SK-N-SH (cell line): Measurements from ENCODE around the gene PRPF6. TPM values are rescaled to one million over a fixed set of nuclear protein-coding genes. Genes with fewer than 3 reads are reported as not detected.

Source experiments
- CTCF ChIA-PET: fragments of 300-600, 350-600 bp; formaldehyde crosslinking; extraction: SDS; loops from one replicate; lab custom pipeline; 2021; lab: Yijun Ruan, JAX
- POLR2A ChIA-PET: fragments of 350-600 bp; sonication (Branson Sonifier 250); formaldehyde crosslinking; extraction: SDS; loops from one replicate; lab custom pipeline; 2020; ENCODE audit warnings: antibody characterized with exemption, inconsistent platforms; lab: Yijun Ruan, JAX
- DNase-seq: peaks from one replicate; pipeline ENCODE4 v3.0.0; 2012
- H2AFZ ChIP-seq: fragments of 200-600 bp; sonication (generic); 2 replicates; pipeline ENCODE4 v1.8.1; 2016; ENCODE audit warnings: antibody characterized with exemption, mild to moderate bottlenecking, low read depth
- H3F3A ChIP-seq: fragments of 200-600 bp; sonication (generic); replicated peaks from 2 replicates; pipeline ENCODE3; 2016; ENCODE audit warnings: antibody characterized with exemption, mild to moderate bottlenecking; ENCODE audit not compliant: insufficient read depth
- H3K27ac ChIP-seq, 2 experiments: fragments of 200-500 bp in 1 of 2; fragments of 200-600 bp in 1 of 2; sonication (Bioruptor generic) in 1 of 2; sonication (generic), shearing (Covaris generic) in 1 of 2; 2 replicates each; pipeline versions ENCODE4 v1.5.1 to v1.6.1; 2014 to 2016; ENCODE audit warnings: low read depth in 2 of 2, inconsistent platforms in 1 of 2, low read length in 1 of 2, mild to moderate bottlenecking in 1 of 2, mixed read lengths in 1 of 2
- H3K27me3 ChIP-seq: fragments of 200-600 bp; sonication (generic), shearing (Covaris generic); 2 replicates; pipeline ENCODE4 v1.6.1; 2016; ENCODE audit warnings: mixed run types; ENCODE audit not compliant: insufficient read depth
- H3K36me3 ChIP-seq, 2 experiments: fragments of 200-500 bp in 1 of 2; fragments of 200-600 bp in 1 of 2; sonication (Bioruptor generic) in 1 of 2; sonication (generic) in 1 of 2; replicated peaks in 1 of 2; 2 replicates each; pipeline versions ENCODE3 to v1.5.1; 2014 to 2016; ENCODE audit warnings: low read length in 1 of 2, mild to moderate bottlenecking in 1 of 2; ENCODE audit not compliant: insufficient read depth in 2 of 2, control insufficient read depth in 1 of 2
- H3K4me1 ChIP-seq, 2 experiments: fragments of 200-500 bp in 1 of 2; fragments of 200-600 bp in 1 of 2; sonication (Bioruptor generic) in 1 of 2; sonication (generic), shearing (Covaris generic) in 1 of 2; 2 replicates each; pipeline versions ENCODE4 v1.5.1 to v1.6.1; 2014 to 2016; ENCODE audit warnings: low read depth in 1 of 2, low read length in 1 of 2, mixed run types in 1 of 2; ENCODE audit not compliant: insufficient read depth in 2 of 2, control insufficient read depth in 1 of 2
- H3K4me2 ChIP-seq: fragments of 200-600 bp; sonication (generic), shearing (Covaris generic); 2 replicates; pipeline ENCODE4 v1.6.1; 2017; ENCODE audit warnings: mixed run types
- H3K4me3 ChIP-seq, 2 experiments: fragments of 200-500 bp in 1 of 2; fragments of 200-600 bp in 1 of 2; sonication (Bioruptor generic) in 1 of 2; sonication (generic), shearing (Covaris generic) in 1 of 2; 2 replicates each; pipeline versions ENCODE4 v1.5.1 to v1.8.1; 2014 to 2016; ENCODE audit warnings: low read depth in 2 of 2, inconsistent platforms in 1 of 2, low read length in 1 of 2, mild to moderate bottlenecking in 1 of 2, mixed read lengths in 1 of 2, moderate library complexity in 1 of 2
- H3K79me2 ChIP-seq: fragments of 200-600 bp; sonication (generic); 2 replicates; pipeline ENCODE4 v1.8.1; 2017; ENCODE audit warnings: mild to moderate bottlenecking; ENCODE audit not compliant: insufficient read depth
- H3K9ac ChIP-seq: fragments of 200-600 bp; sonication (generic); 2 replicates; pipeline ENCODE4 v1.6.1; 2017; ENCODE audit warnings: mixed run types
- H3K9me2 ChIP-seq: fragments of 200-600 bp; sonication (generic); 2 replicates; pipeline ENCODE4 v1.6.1; 2017; ENCODE audit warnings: mixed run types
- H3K9me3 ChIP-seq: fragments of 200-600 bp; sonication (generic); 2 replicates; pipeline ENCODE4 v1.6.1; 2017; ENCODE audit warnings: mixed run types, mild to moderate bottlenecking, moderate library complexity
- H4K20me1 ChIP-seq: fragments of 200-600 bp; sonication (generic); 2 replicates; pipeline ENCODE4 v1.6.1; 2017; ENCODE audit warnings: mild to moderate bottlenecking, mixed run types; ENCODE audit not compliant: insufficient read depth
- EZH2phosphoT487 ChIP-seq: fragments of 200-600 bp; sonication (generic); IDR thresholded peaks from 2 replicates; pipeline ENCODE4 v1.6.1; 2017; ENCODE audit warnings: low read depth, mixed run types, mild to moderate bottlenecking, antibody characterized with exemption, moderate library complexity, borderline replicate concordance
- FOSL2 ChIP-seq: IDR thresholded peaks from 2 replicates; pipeline ENCODE4 v1.4.0; 2012; ENCODE audit warnings: low read depth, mild to moderate bottlenecking, moderate library complexity, borderline replicate concordance
- GABPA ChIP-seq: IDR thresholded peaks from 2 replicates; pipeline ENCODE4 v1.4.0; 2012; ENCODE audit warnings: low read depth, mild to moderate bottlenecking
- JUND ChIP-seq: IDR thresholded peaks from 2 replicates; pipeline ENCODE4 v1.4.0; 2012
- MXI1 ChIP-seq: IDR thresholded peaks from 2 replicates; pipeline ENCODE4 v1.6.1; 2012; ENCODE audit warnings: mild to moderate bottlenecking, low read depth, low read length, improper control_type of control experiment
- NFIC ChIP-seq: IDR thresholded peaks from 2 replicates; pipeline ENCODE4 v1.4.0; 2012; ENCODE audit warnings: borderline replicate concordance
- POLR2AphosphoS5 ChIP-seq: IDR thresholded peaks from 2 replicates; pipeline ENCODE4 v1.6.1; 2012; ENCODE audit warnings: low read depth, low read length
- RCOR1 ChIP-seq: fragments of 150-350 bp; IDR thresholded peaks from 2 replicates; pipeline ENCODE4 v1.6.1; 2017; ENCODE audit warnings: antibody characterized with exemption, low read length
- RXRA ChIP-seq: IDR thresholded peaks from 2 replicates; pipeline ENCODE4 v1.4.0; 2012; ENCODE audit warnings: low read depth, mild to moderate bottlenecking, borderline replicate concordance
- SIN3A ChIP-seq: IDR thresholded peaks from 2 replicates; pipeline ENCODE4 v1.6.1; 2012; ENCODE audit warnings: low read depth, mild to moderate bottlenecking, low read length, moderate library complexity, borderline replicate concordance
- SMC3 ChIP-seq: IDR thresholded peaks from 2 replicates; pipeline ENCODE4 v1.6.1; 2012; ENCODE audit warnings: low read depth, low read length, improper control_type of control experiment
- TCF12 ChIP-seq: IDR thresholded peaks from 2 replicates; pipeline ENCODE4 v1.4.0; 2012
- WGBS: methylation state at CpG from one replicate; pipeline ENCODE4 v1.1.6; 2017; ENCODE audit warnings: low lambda C conversion rate; 5-methylcytosine and 5-hydroxymethylcytosine counted together
- polyA plus RNA-seq, 3 experiments: library from polyadenylated mRNA; depleted of rRNA; stranded (reverse); fragments of >200 nt; gene quantifications; 2 replicates each; pipeline ENCODE4 v1.2.3, GENCODE V29; 2012
- TF ChIP-seq, protein P1 (sequence below): fragments of 150-350 bp; IDR thresholded peaks from 2 replicates; pipeline ENCODE4 v1.6.1; 2017; ENCODE audit warnings: antibody characterized with exemption, low read length, low read depth, borderline replicate concordance

The PRPF6 gene
- polyA plus RNA-seq, 1 of the 3 experiments (the other 2 are of a cell fraction) = 59.1 TPM

- H3K4me2 ChIP-seq = no peak overlapping the region
- no peak for DNase-seq
- no peaks in the 10 kb centered on the region for H3K79me2 ChIP-seq
- no peak overlapping the region for H3K27ac ChIP-seq
- H3K9ac ChIP-seq = no peak overlapping the region
- ChIA-PET POLR2A (interaction anchor here (1.8 kb wide), 1 partner anchor 14 kb away, joined by 4 read pairs; the partner anchor contains the start of gene TCEA2), CTCF (interaction anchor here (1.7 to 12.9 kb wide), 2 partner anchors 20 to 38 kb away, joined by 6 to 252 read pairs; partner anchors contain the start of gene NPBWR2)
- WGBS = 97% methylated on average over 5 of the region's 8 CpGs
- no peaks in the 10 kb centered on the region for H3K27me3 ChIP-seq
- no peak overlapping the region for H3K4me3 ChIP-seq
- H3K4me1 ChIP-seq = peaks cover 13 to 22% of the 10 kb centered on the region in 2 experiments; a peak in 3 of 4 replicates
- H3F3A ChIP-seq = peaks cover 14% of the 10 kb centered on the region
- H3K9me2 ChIP-seq = no peaks in the 10 kb centered on the region
- H2AFZ ChIP-seq = no peak overlapping the region
- H3K9me3 ChIP-seq = no peaks in the 10 kb centered on the region
- H3K36me3 ChIP-seq = peaks cover 0 to 17% of the 10 kb centered on the region in 2 experiments
- no peak for TF ChIP-seq TCF12
- no peaks in the 10 kb centered on the region for H4K20me1 ChIP-seq
Measured at GRCh38 chr20:64077094-64077493, 96.2 kb downstream of the PRPF6 start.

GRCh38 chr20:64077541-64077875, 96.6 kb downstream of the PRPF6 start:
- WGBS = 91% methylated on average over 6 of the region's 7 CpGs
- no peaks in the 10 kb centered on the region for H3K27me3 ChIP-seq
- no peak overlapping the region for H3K4me3 ChIP-seq
- CTCF ChIA-PET = interaction anchor here (1.6 to 12.9 kb wide), 2 partner anchors 9 to 38 kb away, joined by 5 to 252 read pairs; partner anchors contain the start of gene NPBWR2
- H3K79me2 ChIP-seq = no peaks in the 10 kb centered on the region
- H3K27ac ChIP-seq = no peak overlapping the region
- H3K9me3 ChIP-seq = no peaks in the 10 kb centered on the region
- TF ChIP-seq SMC3 (no peak), RCOR1 (no peak), MXI1 (no peak), SIN3A (no peak), GABPA (no peak), POLR2AphosphoS5 (no peak), RXRA (no peak), EZH2phosphoT487 (no peak)
- TF ChIP-seq, protein P1, sequence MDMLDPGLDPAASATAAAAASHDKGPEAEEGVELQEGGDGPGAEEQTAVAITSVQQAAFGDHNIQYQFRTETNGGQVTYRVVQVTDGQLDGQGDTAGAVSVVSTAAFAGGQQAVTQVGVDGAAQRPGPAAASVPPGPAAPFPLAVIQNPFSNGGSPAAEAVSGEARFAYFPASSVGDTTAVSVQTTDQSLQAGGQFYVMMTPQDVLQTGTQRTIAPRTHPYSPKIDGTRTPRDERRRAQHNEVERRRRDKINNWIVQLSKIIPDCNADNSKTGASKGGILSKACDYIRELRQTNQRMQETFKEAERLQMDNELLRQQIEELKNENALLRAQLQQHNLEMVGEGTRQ = no peak
- TF ChIP-seq, all 33 proteins: peak for 0
- Histone ChIP-seq H3K4me2 (no peak overlapping the region), H3K9me2 (no peaks in the 10 kb centered on the region), H3K36me3 (peaks cover 0 to 14% of the 10 kb centered on the region in 2 experiments), H4K20me1 (no peaks in the 10 kb centered on the region), H3K4me1 (peaks cover 13 to 22% of the 10 kb centered on the region in 2 experiments; a peak in 3 of 4 replicates), H3F3A (peaks cover 14% of the 10 kb centered on the region), H2AFZ (no peak overlapping the region), H3K9ac (no peak overlapping the region)
- DNase-seq = no peak
- POLR2A ChIA-PET = no interaction called here

GRCh38 chr20:64077876-64078551, 97.1 kb downstream of the PRPF6 start:
- Histone ChIP-seq H3F3A (peaks cover 14% of the 10 kb centered on the region), H3K4me3 (peak overlapping the region in 1 of 2 experiments; percentile 80; a peak in 1 of 4 replicates), H3K9ac (no peak overlapping the region), H3K79me2 (no peaks in the 10 kb centered on the region), H3K27me3 (no peaks in the 10 kb centered on the region), H3K9me2 (no peaks in the 10 kb centered on the region), H2AFZ (no peak overlapping the region), H3K36me3 (peaks cover 0 to 9% of the 10 kb centered on the region in 2 experiments), H3K4me1 (peaks cover 13 to 25% of the 10 kb centered on the region in 2 experiments; a peak in 3 of 4 replicates), H3K4me2 (peak overlapping the region; percentile 99), H4K20me1 (no peaks in the 10 kb centered on the region), H3K27ac (no peak overlapping the region), H3K9me3 (no peaks in the 10 kb centered on the region)
- CTCF ChIA-PET = interaction anchor here (1.1 to 12.9 kb wide), 7 partner anchors 8 to 97 kb away, joined by 3 to 252 read pairs (median 5); partner anchors contain the start of genes NPBWR2 and PRPF6
- POLR2A ChIA-PET = no interaction called here
- 86% methylated on average over 14 of the region's 15 CpGs for WGBS
- no peak for TF ChIP-seq RCOR1
- no peak for TF ChIP-seq NFIC
- TF ChIP-seq FOSL2 = no peak
- no peak for TF ChIP-seq JUND
- DNase-seq = no peak
